AG10803 (cell line): Measurements from ENCODE around the gene ZNF511.

Experiments
- DNase-seq: peaks from one replicate; pipeline ENCODE4 v3.0.0; 2010; ENCODE audit warnings: low read depth
- H3K4me3 ChIP-seq: 2 replicates; pipeline ENCODE4 v1.5.1; 2011; ENCODE audit warnings: mild to moderate bottlenecking, low read length, control low read depth
- TF ChIP-seq, protein P1 (sequence below): conservative IDR thresholded peaks from 2 replicates; pipeline ENCODE4 v1.5.1; 2011; ENCODE audit warnings: mild to moderate bottlenecking, low read length, control low read depth, inconsistent platforms

The ZNF511 gene

DNA sequence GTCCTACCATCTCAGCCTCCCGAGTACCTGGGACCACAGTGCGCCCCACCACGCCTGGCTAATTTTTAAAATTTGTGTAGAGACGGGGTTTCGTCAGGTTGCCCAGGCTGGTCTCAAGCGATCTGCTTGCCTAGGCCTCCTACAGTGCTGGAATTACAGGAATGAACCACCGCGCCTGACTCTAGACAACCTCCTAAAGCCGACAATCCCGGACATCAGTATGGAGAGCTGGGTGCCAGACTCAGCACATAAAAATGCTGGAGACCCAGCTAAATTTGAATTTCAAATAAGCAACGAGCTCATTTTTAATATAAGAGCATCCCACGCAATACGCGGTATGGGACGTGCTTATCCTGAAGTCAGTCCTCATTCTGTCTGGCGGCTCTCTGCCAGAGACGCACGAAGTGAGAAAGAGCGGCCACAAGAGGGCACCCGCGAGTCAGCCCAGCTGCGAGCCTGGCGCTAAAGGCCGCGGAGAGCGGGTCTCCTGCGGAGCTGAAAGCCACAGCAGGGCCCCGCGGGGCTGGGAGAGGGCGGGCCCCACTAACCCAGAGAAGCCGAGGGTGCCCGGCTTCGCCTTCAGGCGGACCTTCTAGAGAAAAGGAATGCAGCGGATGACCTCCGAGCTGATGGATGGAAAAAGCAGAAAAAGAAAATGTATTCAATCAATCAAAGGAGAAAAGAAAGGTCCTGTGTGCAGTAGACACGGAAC lies 20.9 kb downstream of the ZNF511 start:
- peak overlapping the region; percentile 41 for H3K4me3 ChIP-seq
- TF ChIP-seq, protein P1, sequence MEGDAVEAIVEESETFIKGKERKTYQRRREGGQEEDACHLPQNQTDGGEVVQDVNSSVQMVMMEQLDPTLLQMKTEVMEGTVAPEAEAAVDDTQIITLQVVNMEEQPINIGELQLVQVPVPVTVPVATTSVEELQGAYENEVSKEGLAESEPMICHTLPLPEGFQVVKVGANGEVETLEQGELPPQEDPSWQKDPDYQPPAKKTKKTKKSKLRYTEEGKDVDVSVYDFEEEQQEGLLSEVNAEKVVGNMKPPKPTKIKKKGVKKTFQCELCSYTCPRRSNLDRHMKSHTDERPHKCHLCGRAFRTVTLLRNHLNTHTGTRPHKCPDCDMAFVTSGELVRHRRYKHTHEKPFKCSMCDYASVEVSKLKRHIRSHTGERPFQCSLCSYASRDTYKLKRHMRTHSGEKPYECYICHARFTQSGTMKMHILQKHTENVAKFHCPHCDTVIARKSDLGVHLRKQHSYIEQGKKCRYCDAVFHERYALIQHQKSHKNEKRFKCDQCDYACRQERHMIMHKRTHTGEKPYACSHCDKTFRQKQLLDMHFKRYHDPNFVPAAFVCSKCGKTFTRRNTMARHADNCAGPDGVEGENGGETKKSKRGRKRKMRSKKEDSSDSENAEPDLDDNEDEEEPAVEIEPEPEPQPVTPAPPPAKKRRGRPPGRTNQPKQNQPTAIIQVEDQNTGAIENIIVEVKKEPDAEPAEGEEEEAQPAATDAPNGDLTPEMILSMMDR: peak; percentile 82
- peak; percentile 74 for DNase-seq

DNA sequence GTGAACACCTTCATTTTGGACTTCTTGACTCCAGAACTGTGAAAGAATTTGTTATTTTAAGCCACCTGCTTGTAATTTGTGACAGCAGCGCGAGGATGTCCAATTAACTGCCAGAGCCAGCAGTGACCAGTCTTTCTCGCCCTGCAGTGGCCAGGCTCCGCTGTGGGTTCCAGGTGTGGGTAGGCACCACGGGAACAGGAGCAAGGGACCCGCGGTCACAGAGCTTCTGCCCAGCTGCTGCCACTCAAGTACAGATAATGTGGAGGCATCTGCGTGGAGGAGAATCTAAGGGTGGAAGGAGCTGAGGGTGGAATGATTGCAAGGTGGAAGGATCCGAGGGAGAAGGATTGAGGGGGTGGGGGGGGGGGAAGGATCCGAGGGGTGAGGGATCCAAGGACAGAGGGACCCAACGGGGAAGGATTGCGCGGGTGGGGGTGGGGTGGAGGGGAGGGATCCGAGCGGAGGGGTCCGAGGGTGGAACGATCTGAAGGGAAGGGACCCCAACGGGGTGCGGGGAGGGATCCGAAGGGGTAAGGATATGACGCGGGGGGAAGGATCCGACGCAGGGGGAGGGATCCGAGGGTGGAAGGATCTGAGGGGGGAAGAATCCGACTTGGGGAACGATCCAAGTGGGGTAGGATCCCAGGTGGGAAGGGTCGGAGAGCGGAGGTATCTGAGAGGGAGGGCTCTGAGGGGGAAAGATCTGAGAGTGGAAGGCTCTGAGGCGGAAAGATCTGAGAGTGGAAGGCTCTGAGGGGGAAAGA lies 24.4 kb downstream of the ZNF511 start:
- DNase-seq: no peak
- no peak overlapping the region for H3K4me3 ChIP-seq
- TF ChIP-seq, protein P1: no peak

DNA sequence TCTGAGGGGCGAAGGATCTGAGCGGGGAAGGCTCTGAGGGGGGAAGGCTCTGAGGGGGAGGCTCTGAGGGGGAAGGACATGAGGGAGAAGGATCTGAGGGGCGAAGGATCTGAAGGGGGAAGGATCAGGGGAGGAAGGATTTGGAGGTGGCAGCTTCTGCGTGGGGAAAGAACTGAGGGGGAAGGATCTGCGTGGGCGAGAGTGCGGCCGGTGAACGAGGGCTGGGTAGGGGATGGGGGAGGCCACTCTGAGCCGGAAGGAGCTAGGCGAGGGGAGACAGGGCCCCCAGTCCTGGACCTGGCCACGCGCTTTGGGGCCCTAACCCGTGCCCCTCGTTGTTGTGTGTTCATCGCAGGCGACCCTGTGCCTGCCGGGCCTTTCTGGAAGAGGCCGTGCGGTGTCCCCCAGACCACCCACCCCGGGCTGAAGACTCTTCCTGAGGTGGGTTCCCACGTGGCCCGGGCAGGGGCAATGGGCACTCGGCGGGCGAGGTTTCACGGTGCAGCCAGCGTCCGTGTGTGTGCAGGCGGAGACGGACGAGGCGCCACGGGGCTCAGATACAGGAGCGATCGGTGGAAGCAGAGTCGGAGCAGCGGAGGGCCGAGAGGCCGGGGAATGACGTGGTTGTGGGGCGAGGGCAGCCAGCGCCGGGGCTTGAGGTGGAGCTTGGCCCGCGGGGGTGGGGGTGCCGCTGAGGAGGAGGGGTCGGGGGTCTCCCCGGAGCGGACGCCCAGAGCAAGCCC lies 26.0 kb downstream of the ZNF511 start:
- no peak overlapping the region; the same call in none of the 2 replicates for H3K4me3 ChIP-seq
- TF ChIP-seq, protein P1: no peak
- no peak for DNase-seq

DNA sequence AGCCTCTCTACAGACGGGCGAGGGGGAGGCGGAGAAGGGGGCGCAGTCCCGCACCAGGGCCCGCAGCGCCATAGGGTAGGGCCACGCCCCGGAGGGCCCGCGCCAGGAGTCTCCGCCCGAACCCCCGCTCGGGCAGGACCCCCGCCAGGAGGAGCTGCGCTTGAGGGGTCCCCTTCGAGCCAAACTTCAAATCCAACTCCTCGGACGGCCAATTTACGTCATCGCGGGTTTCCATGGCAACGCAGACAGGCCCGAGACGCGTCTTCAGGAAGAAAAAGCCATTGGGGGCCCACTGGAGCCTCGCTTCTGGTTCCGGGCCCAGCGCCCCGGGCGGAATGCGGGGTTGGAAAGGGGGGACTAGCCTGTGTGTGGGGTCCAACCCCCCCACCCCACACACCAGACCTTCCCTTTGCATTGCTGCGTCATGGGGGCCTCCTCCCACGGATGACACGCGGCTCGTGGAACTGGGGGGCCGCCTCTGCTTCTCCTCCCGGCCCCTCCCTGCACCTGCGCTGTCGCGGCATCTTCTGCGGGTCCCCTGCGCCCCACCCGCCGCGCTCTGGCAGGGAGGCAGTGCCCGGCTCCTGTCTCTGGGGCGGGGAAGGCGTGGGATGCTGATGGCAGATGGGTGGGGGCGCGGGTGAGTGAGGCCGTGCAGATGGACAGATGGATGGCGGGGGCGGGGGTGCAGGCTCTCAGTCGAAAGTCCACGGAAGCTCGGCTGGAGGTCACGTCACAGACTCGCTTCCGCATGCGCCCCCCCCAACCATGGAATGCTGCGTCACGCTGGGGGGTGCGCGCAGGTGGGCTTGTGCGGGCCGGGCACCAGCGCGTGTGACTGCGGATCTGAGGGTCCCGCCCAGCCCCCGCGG lies 26.8 kb downstream of the ZNF511 start:
- H3K4me3 ChIP-seq: peak overlapping the region; percentile 37

DNA sequence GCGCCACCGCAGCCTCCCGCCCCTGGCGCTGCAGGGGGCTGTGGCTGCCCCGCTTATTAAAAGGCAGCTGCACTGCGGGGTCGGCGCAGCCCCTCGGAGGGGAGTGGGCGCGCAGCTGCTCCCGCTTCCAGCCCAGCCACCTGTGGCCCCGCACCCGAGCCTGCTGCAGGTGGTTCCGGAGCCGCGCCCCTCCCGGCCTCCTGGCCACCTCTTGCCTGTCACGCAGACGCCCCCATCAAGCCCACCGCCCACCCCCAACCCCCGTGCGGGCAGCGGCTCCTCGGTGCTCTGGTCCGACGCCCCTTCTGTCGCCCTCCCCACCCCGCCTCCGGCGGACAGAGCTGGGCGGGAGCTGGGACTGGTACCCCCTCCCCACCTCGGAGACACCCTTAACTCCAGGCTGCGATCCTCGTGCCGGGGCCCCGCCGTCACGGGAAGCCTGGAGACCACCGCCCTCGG lies 27.4 kb downstream of the ZNF511 start:
- TF ChIP-seq, protein P1: no peak
- no peak for DNase-seq
- H3K4me3 ChIP-seq: no peak overlapping the region

More for the DNA sequence above, 26.8 kb downstream of the ZNF511 start:
- peak; percentile 46 for DNase-seq
- TF ChIP-seq, protein P1: no peak

DNA sequence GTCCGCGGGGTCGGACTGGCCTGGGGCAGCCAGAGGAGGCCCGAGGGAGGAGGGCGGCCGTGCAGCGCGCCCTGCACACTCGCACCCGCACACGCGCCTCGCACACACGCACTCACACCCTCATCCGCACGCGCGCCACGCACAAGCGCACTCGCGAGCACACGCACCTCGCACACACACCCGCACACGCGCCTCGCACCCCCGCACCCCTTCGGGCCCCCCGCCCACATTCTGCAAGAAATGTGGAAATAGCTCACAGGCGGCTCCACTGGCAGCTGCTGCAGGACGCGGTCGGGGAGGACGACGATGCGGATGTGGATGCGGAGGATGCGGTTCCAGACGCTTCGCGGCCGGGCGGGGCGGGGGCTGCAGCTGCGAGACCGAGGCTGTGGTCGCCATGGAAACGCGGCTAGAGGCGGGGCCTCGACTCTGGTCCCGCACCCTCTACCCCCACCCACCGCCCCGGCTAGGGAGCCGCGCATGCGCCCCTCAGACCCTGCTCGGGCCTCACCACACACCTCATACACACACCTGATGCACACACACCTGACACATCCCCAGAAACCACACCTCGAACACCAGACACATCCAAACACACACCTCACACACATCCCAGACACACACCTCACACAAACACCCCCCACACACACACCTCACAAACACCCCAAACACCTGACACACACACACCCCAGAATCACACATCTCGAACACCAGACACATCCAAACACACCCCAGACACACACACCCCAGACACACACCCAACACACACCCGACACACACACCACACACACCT lies 28.1 kb downstream of the ZNF511 start, which contains the start of gene CALY:
TSS of gene CALY (minus strand) at position 320 of the 793 bp plus-strand sequence. CDS start 7,907 bp downstream, outside the sequence.
- no peak for DNase-seq
- TF ChIP-seq, protein P1: no peak
- no peak within 1 kb of the TSS for H3K4me3 ChIP-seq
